SU-DHL-6 (cell line): ENCODE measurements around the gene PAQR6.

Experiments
- H2AFZ ChIP-seq: fragments of 200-600 bp; sonication (generic); 2 replicates; pipeline ENCODE4 v1.6.1; 2014; ENCODE audit warnings: low read depth, mild to moderate bottlenecking, moderate library complexity, mixed read lengths, antibody characterized with exemption, low read length; ENCODE audit not compliant: severe bottlenecking
- H3F3A ChIP-seq: fragments of 200-600 bp; shearing (Covaris generic); 2 replicates; pipeline ENCODE4 v1.6.0; 2016; ENCODE audit warnings: antibody characterized with exemption, mild to moderate bottlenecking; ENCODE audit not compliant: insufficient read depth
- H3K27ac ChIP-seq: fragments of 200-600 bp; sonication (generic); 2 replicates; pipeline ENCODE4 v1.5.1; 2016; ENCODE audit warnings: low read depth, mild to moderate bottlenecking, low read length, moderate library complexity, mixed read lengths
- H3K27me3 ChIP-seq: fragments of 200-600 bp; sonication (generic), shearing (Covaris generic); 2 replicates; pipeline ENCODE4 v1.6.0; 2014; ENCODE audit warnings: mild to moderate bottlenecking, low read length
- H3K36me3 ChIP-seq: fragments of 200-600 bp; sonication (generic); 2 replicates; pipeline ENCODE4 v1.6.1; 2014; ENCODE audit warnings: mild to moderate bottlenecking, low read length, mixed read lengths
- H3K4me2 ChIP-seq: fragments of 300-600, 200-600 bp; shearing (Covaris generic), sonication (generic); 2 replicates; pipeline ENCODE4 v1.6.0; 2014; ENCODE audit warnings: low read length, low read depth, mild to moderate bottlenecking; ENCODE audit not compliant: poor library complexity, severe bottlenecking
- H3K4me3 ChIP-seq: fragments of 200-600 bp; sonication (generic); 2 replicates; pipeline ENCODE4 v1.5.1; 2014; ENCODE audit warnings: antibody characterized with exemption, low read length, mild to moderate bottlenecking, mixed read lengths; ENCODE audit not compliant: insufficient read depth, poor library complexity, severe bottlenecking
- H3K79me2 ChIP-seq: fragments of 200-600 bp; sonication (generic); 2 replicates; pipeline ENCODE4 v1.6.1; 2014; ENCODE audit warnings: mild to moderate bottlenecking, low read length, moderate library complexity; ENCODE audit not compliant: insufficient read depth
- H3K9ac ChIP-seq: fragments of 200-600 bp; sonication (generic); 2 replicates; pipeline ENCODE4 v1.7.0; 2014; ENCODE audit warnings: mild to moderate bottlenecking, low read length
- H3K9me2 ChIP-seq: fragments of 200-600 bp; sonication (generic); replicated peaks from 2 replicates; pipeline ENCODE4 v1.6.1; 2014; ENCODE audit warnings: low read length; ENCODE audit not compliant: insufficient read depth
- H3K9me3 ChIP-seq: fragments of 200-600 bp; sonication (generic); 2 replicates; pipeline ENCODE4 v1.6.1; 2014; ENCODE audit warnings: low read length, mixed read lengths; ENCODE audit not compliant: insufficient read depth
- H4K20me1 ChIP-seq: fragments of 200-600 bp; sonication (generic); 2 replicates; pipeline ENCODE4 v1.6.1; 2014; ENCODE audit warnings: low read depth, mild to moderate bottlenecking, antibody characterized with exemption, low read length, moderate library complexity, mixed read lengths
- EZH2phosphoT487 ChIP-seq: fragments of 200-600 bp; sonication (generic), shearing (Covaris generic); conservative IDR thresholded peaks from 2 replicates; pipeline ENCODE4 v1.6.1; 2018; ENCODE audit warnings: mild to moderate bottlenecking, antibody characterized with exemption, low read length, moderate library complexity, mixed read lengths
- TF ChIP-seq, protein P1 (sequence below): fragments of 200-600 bp; sonication (generic); IDR thresholded peaks from one replicate; pipeline ENCODE4 v1.5.1; 2017; ENCODE audit warnings: antibody characterized with exemption, mild to moderate bottlenecking, low read length, moderate library complexity; ENCODE audit not compliant: insufficient read depth, poor library complexity, severe bottlenecking

The PAQR6 gene

GRCh38 chr1:156213644-156213966 is 34.3 kb downstream of the PAQR6 start:
- no peaks in the 10 kb centered on the region for H3K27me3 ChIP-seq
- H3F3A ChIP-seq: no peaks in the 10 kb centered on the region; the same call in 1 of the 2 replicates
- H3K9me3 ChIP-seq: no peaks in the 10 kb centered on the region
- H3K4me2 ChIP-seq: peak overlapping the region; percentile 84
- H3K27ac ChIP-seq: peak overlapping the region; percentile 81
- H4K20me1 ChIP-seq: no peaks in the 10 kb centered on the region
- H3K79me2 ChIP-seq: peaks cover 28% of the 10 kb centered on the region
- H2AFZ ChIP-seq: peak overlapping the region; percentile 22
- peak overlapping the region; percentile 78 for H3K9ac ChIP-seq
- H3K4me3 ChIP-seq: peak overlapping the region; percentile 93
- no peaks in the 10 kb centered on the region for H3K36me3 ChIP-seq
- TF ChIP-seq EZH2phosphoT487: no peak
- TF ChIP-seq, protein P1, sequence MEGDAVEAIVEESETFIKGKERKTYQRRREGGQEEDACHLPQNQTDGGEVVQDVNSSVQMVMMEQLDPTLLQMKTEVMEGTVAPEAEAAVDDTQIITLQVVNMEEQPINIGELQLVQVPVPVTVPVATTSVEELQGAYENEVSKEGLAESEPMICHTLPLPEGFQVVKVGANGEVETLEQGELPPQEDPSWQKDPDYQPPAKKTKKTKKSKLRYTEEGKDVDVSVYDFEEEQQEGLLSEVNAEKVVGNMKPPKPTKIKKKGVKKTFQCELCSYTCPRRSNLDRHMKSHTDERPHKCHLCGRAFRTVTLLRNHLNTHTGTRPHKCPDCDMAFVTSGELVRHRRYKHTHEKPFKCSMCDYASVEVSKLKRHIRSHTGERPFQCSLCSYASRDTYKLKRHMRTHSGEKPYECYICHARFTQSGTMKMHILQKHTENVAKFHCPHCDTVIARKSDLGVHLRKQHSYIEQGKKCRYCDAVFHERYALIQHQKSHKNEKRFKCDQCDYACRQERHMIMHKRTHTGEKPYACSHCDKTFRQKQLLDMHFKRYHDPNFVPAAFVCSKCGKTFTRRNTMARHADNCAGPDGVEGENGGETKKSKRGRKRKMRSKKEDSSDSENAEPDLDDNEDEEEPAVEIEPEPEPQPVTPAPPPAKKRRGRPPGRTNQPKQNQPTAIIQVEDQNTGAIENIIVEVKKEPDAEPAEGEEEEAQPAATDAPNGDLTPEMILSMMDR: no peak
- H3K9me2 ChIP-seq: no peaks in the 10 kb centered on the region

DNA sequence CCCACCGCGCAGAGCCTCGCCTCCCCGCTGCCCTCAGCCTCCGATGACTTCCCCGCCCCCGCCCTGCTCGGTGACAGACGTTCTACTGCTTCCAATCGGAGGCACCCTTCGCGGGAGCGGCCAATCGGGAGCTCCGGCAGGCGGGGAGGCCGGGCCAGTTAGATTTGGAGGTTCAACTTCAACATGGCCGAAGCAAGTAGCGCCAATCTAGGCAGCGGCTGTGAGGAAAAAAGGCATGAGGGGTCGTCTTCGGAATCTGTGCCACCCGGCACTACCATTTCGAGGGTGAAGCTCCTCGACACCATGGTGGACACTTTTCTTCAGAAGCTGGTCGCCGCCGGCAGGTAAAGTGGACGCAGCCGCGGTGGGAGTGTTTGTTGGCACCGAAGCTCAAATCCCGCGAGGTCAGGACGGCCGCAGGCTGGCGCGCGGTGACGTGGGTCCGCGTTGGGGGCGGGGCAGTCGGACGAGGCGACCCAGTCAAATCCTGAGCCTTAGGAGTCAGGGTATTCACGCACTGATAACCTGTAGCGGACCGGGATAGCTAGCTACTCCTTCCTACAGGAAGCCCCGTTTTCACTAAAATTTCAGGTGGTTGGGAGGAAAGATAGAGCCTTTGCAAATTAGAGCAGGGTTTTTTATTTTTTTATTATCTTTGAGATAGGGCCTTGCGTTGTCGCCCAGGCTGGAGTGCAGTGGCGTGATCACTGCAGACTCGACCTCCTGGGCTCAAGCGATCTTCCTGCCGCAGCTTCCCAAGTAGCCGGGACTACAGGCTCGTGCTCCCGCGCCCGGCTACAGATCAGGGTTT is 34.8 kb downstream of the PAQR6 start, which contains the start of gene PMF1:
TSS of gene PMF1 (plus strand) at position 175 of the 811 bp plus-strand sequence. CDS start at position 184, 9 bp downstream.
- Histone ChIP-seq H3K27ac (peak within 1 kb of the TSS; percentile 81), H2AFZ (peak within 1 kb of the TSS; percentile 22), H3K27me3 (no peaks in the 10 kb centered on the region), H3K9me3 (no peaks in the 10 kb centered on the region), H3K4me3 (peak within 1 kb of the TSS; percentile 93), H4K20me1 (no peaks in the 10 kb centered on the region), H3F3A (no peaks in the 10 kb centered on the region; the same call in 1 of the 2 replicates), H3K36me3 (no peaks in the 10 kb centered on the region), H3K9me2 (no peaks in the 10 kb centered on the region), H3K9ac (peak within 1 kb of the TSS; percentile 78), H3K4me2 (peak within 1 kb of the TSS; percentile 84), H3K79me2 (peaks cover 25% of the 10 kb centered on the region)
- no peak for TF ChIP-seq EZH2phosphoT487
- TF ChIP-seq, protein P1: no peak

- H3K27me3 ChIP-seq: no peaks in the 10 kb centered on the region
- peak overlapping the region; percentile 93 for H3K4me3 ChIP-seq
- H3K4me2 ChIP-seq: peak overlapping the region; percentile 84
- H3K9me2 ChIP-seq: no peaks in the 10 kb centered on the region
- peak overlapping the region; percentile 78 for H3K9ac ChIP-seq
- H3K36me3 ChIP-seq: no peaks in the 10 kb centered on the region
- no peaks in the 10 kb centered on the region for H4K20me1 ChIP-seq
- peak overlapping the region; percentile 81 for H3K27ac ChIP-seq
- H2AFZ ChIP-seq: peak overlapping the region; percentile 3
- H3K79me2 ChIP-seq: peaks cover 18% of the 10 kb centered on the region
- no peaks in the 10 kb centered on the region for H3F3A ChIP-seq
- H3K9me3 ChIP-seq: no peaks in the 10 kb centered on the region
- no peak for TF ChIP-seq EZH2phosphoT487
- TF ChIP-seq, protein P1: no peak
These were observed 35.7 kb downstream of the PAQR6 start for GRCh38 chr1:156212130-156212529.
